ENCODE results near the gene RPS6KA3. TPM values are rescaled to one million over a fixed set of nuclear protein-coding genes. Genes with fewer than 3 reads are reported as not detected.

The RPS6KA3 gene
- total RNA-seq, 1 donor from 2014 or later = 57.4 TPM

GRCh38 chrX:20265221-20265725 lies 1.4 kb downstream of the RPS6KA3 start:
- TF ChIP-seq CTCF (conservative IDR thresholded peaks at IDR 0.05) = no peak
- Mint-ChIP-seq H3K4me3 (peak overlapping the region; percentile 95), H3K36me3 (no peaks in the 10 kb centered on the region), H3K9me3 (no peaks in the 10 kb centered on the region), H3K4me1 (ENCODE audit: unreplicated experiment) (peaks cover 8% of the 10 kb centered on the region), H3K27ac (peak overlapping the region; percentile 93), H3K27me3 (no peaks in the 10 kb centered on the region)
- DNase-seq (ENCODE audit: extremely low spot score, unreplicated experiment) = no peak

DNA sequence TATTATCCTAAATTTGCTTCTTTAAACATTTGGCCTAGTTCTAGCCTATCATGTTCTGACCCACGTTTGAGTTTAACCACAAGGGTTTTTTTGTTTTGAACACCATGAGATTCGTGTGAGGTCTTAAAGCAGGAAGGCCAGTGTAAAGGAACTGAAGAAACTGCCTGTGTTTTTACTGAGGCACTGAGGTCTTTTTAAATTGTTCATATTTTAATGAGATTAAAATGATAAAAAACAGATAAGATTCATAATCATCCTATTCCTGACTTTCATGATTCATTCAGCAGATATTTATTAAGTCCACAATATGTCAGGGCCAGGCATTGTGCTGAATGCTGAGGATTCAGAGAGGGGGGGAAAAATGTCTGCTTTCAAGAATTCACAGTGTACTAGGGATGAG lies 3.2 kb downstream of the RPS6KA3 start:
- Mint-ChIP-seq H3K4me3 (peak overlapping the region; percentile 81), H3K27ac (peak overlapping the region; percentile 56), H3K27me3 (no peaks in the 10 kb centered on the region), H3K9me3 (no peaks in the 10 kb centered on the region), H3K36me3 (no peaks in the 10 kb centered on the region), H3K4me1 (ENCODE audit: unreplicated experiment) (peaks cover 8% of the 10 kb centered on the region)
- DNase-seq (ENCODE audit: extremely low spot score, unreplicated experiment) = no peak
- no peak for TF ChIP-seq CTCF (conservative IDR thresholded peaks at IDR 0.05)

DNA sequence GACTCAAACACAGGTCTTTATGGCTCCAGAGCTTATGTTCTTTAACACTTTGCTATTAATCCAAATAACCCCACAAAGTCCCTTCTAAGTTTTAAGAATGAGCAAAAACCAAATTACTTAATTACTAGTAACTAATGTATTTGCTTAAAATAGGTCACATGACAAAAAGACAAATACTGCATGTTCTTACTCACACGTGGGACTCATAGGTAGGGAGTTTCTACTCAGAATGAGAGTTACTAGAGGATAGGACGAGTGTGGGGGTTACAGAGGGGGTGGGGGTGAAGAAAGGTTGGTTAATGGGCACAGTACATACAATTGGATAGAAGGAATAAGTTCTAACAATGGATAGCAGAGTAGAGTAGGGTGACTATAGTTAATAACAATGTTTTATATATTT lies 5.8 kb downstream of the RPS6KA3 start:
- no peak overlapping the region for H3K27ac Mint-ChIP-seq
- no peak for TF ChIP-seq CTCF (conservative IDR thresholded peaks at IDR 0.05)
- H3K27me3 Mint-ChIP-seq = no peaks in the 10 kb centered on the region
- no peak overlapping the region for H3K4me3 Mint-ChIP-seq
- no peak for DNase-seq (ENCODE audit: extremely low spot score, unreplicated experiment)
- H3K36me3 Mint-ChIP-seq = peaks cover 3% of the 10 kb centered on the region
- peaks cover 8% of the 10 kb centered on the region for H3K4me1 Mint-ChIP-seq (ENCODE audit: unreplicated experiment)
- H3K9me3 Mint-ChIP-seq = no peaks in the 10 kb centered on the region

DNA sequence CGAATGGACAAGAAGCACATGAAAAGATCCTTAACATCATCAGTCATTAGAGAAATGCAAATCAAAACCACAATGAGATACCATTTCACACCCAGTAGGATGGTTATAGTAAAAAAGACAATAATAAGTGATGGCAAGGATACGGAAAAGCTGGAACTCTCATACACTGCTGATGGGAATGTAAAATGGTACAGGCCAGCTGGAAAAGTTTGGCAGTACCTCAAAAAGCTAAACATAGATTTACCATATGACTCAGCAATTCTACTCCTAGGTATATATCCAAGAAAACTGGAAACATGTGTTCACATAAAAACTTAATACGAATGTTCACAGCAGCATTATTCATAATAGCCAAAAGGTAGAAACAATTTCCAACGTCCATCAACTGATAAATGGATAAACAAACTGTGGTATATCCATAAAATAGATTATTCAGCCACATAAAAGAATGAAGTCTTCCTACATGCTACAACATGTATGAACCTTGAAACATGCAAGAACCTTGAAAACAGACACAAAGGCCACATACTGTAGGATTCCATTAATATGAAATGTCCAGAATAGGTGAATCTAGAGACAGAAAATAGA lies 11.9 kb downstream of the RPS6KA3 start:
- no peak overlapping the region for H3K4me3 Mint-ChIP-seq
- no peak overlapping the region for H3K27ac Mint-ChIP-seq

GRCh38 chrX:20253232-20253543 lies 13.5 kb downstream of the RPS6KA3 start:
- Mint-ChIP-seq H3K4me3 (no peak overlapping the region), H3K9me3 (peaks cover 8% of the 10 kb centered on the region), H3K27me3 (no peaks in the 10 kb centered on the region), H3K4me1 (ENCODE audit: unreplicated experiment) (no peaks in the 10 kb centered on the region), H3K27ac (no peak overlapping the region), H3K36me3 (peaks cover 8% of the 10 kb centered on the region)
- TF ChIP-seq CTCF (conservative IDR thresholded peaks at IDR 0.05) = peak; percentile 11
- no peak for DNase-seq (ENCODE audit: extremely low spot score, unreplicated experiment)

More for the DNA sequence above, 11.9 kb downstream of the RPS6KA3 start:
- Mint-ChIP-seq H3K27me3 (no peaks in the 10 kb centered on the region), H3K36me3 (peaks cover 8% of the 10 kb centered on the region), H3K4me1 (ENCODE audit: unreplicated experiment) (no peaks in the 10 kb centered on the region), H3K9me3 (peaks cover 4% of the 10 kb centered on the region)
- TF ChIP-seq CTCF (conservative IDR thresholded peaks at IDR 0.05) = no peak
- DNase-seq (ENCODE audit: extremely low spot score, unreplicated experiment) = no peak
